ENCODE data around the gene TERT. TPM values are rescaled to one million over a fixed set of nuclear protein-coding genes. Genes with fewer than 3 reads are reported as not detected.

Gene TERT
- total RNA-seq, 1 donor from 2014 or later: not detected

DNA sequence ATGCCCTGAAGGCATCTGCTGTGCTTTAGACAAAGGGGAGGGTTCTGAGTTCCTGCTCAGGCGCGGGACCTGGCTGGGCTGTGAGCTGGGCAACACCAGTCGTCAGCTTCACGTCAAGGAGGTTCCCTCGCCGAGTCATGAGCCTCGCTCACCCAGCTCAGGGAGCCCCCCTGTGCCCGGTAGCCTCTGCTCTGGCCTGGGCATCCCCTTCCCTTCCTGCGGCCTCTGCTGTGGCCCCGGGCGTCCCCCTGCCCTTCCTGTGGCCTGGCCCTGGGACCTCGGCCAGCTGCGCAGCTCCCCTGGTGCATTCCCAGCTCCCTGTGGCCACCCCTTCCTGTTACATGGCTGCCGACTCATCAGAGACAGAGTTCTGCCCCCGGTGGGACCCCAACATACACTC is 29.8 kb downstream of the TERT start:
- Mint-ChIP-seq H3K4me3 (ENCODE audit: unreplicated experiment) (no peak overlapping the region), H3K9me3 (ENCODE audit: low read depth) (no peaks in the 10 kb centered on the region), H3K27me3 (ENCODE audit: low read depth) (peaks cover 28% of the 10 kb centered on the region), H3K36me3 (ENCODE audit: low read depth) (no peaks in the 10 kb centered on the region), H3K4me1 (ENCODE audit: low read depth) (no peaks in the 10 kb centered on the region), H3K27ac (ENCODE audit: unreplicated experiment) (no peak overlapping the region)
- no peak for DNase-seq (ENCODE audit: low spot score)
- TF ChIP-seq, protein P1, sequence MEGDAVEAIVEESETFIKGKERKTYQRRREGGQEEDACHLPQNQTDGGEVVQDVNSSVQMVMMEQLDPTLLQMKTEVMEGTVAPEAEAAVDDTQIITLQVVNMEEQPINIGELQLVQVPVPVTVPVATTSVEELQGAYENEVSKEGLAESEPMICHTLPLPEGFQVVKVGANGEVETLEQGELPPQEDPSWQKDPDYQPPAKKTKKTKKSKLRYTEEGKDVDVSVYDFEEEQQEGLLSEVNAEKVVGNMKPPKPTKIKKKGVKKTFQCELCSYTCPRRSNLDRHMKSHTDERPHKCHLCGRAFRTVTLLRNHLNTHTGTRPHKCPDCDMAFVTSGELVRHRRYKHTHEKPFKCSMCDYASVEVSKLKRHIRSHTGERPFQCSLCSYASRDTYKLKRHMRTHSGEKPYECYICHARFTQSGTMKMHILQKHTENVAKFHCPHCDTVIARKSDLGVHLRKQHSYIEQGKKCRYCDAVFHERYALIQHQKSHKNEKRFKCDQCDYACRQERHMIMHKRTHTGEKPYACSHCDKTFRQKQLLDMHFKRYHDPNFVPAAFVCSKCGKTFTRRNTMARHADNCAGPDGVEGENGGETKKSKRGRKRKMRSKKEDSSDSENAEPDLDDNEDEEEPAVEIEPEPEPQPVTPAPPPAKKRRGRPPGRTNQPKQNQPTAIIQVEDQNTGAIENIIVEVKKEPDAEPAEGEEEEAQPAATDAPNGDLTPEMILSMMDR (IDR thresholded peaks at IDR 0.05): no peak

DNA sequence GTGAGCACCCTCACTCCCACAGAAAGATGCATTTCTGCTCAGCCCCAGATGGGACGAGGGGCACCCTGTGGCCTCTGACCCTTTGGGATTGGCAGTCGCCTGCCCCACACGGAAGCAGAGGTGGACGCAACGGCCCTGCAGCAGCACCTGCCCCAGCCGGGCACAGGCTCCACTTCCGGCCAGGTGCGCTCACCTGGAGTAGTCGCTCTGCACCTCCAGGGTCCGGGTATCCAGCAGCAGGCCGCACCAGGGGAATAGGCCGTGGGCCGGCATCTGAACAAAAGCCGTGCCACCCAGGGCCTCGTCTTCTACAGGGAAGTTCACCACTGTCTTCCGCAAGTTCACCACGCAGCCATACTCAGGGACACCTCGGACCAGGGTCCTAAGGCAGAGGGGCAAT is 30.7 kb downstream of the TERT start:
- no peaks in the 10 kb centered on the region for H3K9me3 Mint-ChIP-seq (ENCODE audit: low read depth)
- H3K36me3 Mint-ChIP-seq (ENCODE audit: low read depth): no peaks in the 10 kb centered on the region
- no peaks in the 10 kb centered on the region for H3K4me1 Mint-ChIP-seq (ENCODE audit: low read depth)
- H3K4me3 Mint-ChIP-seq (ENCODE audit: unreplicated experiment): no peak overlapping the region
- DNase-seq (ENCODE audit: low spot score): no peak
- TF ChIP-seq, protein P1 (IDR thresholded peaks at IDR 0.05): no peak
- H3K27ac Mint-ChIP-seq (ENCODE audit: unreplicated experiment): no peak overlapping the region
- peaks cover 28% of the 10 kb centered on the region for H3K27me3 Mint-ChIP-seq (ENCODE audit: low read depth)

DNA sequence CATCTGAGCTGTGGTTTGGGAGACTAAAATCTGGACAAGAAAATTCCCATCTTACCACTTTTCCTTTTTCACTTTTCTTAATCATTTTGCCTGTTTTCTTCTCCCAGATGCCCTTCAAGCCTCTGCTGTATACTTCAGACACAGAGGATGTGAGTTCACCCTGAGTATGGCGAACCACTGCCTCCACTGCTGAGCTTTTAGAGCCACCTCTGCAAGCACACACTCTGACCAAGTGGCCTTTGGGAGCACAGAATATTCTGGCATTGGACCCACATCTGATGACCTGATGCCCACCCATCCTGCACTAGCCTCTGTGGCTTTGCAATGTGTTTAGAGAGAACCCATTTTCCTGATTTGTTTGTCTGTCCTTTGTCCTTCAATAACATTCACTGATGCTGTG is 32.5 kb downstream of the TERT start:
- Mint-ChIP-seq H3K4me1 (ENCODE audit: low read depth) (no peaks in the 10 kb centered on the region), H3K9me3 (ENCODE audit: low read depth) (no peaks in the 10 kb centered on the region), H3K27ac (ENCODE audit: unreplicated experiment) (no peak overlapping the region), H3K27me3 (ENCODE audit: low read depth) (peaks cover 38% of the 10 kb centered on the region), H3K36me3 (ENCODE audit: low read depth) (no peaks in the 10 kb centered on the region), H3K4me3 (ENCODE audit: unreplicated experiment) (no peak overlapping the region)
- no peak for DNase-seq (ENCODE audit: low spot score)
- TF ChIP-seq, protein P1 (IDR thresholded peaks at IDR 0.05): no peak

DNA sequence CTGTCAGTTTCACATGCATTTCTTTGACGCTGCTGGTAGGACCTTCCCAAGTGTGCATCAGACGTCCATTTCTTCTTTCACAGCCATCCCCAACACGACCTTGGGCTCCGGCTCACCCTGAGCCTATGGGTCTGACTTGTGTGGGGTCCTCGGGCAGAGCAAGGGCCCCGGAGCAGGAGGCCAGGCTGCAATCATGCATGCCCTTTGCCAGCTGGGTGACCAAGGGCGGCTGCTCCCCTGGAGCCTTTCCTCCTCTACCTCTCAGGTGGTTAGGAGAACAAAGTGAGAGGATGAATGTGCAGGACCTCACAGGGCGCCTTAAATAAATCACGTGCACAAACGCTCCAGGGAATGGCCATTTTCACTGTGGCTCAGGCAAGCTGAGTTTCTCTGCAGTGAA is 33.2 kb downstream of the TERT start:
- DNase-seq (ENCODE audit: low spot score): no peak
- peaks cover 37% of the 10 kb centered on the region for H3K27me3 Mint-ChIP-seq (ENCODE audit: low read depth)
- no peaks in the 10 kb centered on the region for H3K9me3 Mint-ChIP-seq (ENCODE audit: low read depth)
- no peaks in the 10 kb centered on the region for H3K4me1 Mint-ChIP-seq (ENCODE audit: low read depth)
- H3K4me3 Mint-ChIP-seq (ENCODE audit: unreplicated experiment): no peak overlapping the region
- H3K36me3 Mint-ChIP-seq (ENCODE audit: low read depth): no peaks in the 10 kb centered on the region
- no peak overlapping the region for H3K27ac Mint-ChIP-seq (ENCODE audit: unreplicated experiment)
- TF ChIP-seq, protein P1 (IDR thresholded peaks at IDR 0.05): no peak

DNA sequence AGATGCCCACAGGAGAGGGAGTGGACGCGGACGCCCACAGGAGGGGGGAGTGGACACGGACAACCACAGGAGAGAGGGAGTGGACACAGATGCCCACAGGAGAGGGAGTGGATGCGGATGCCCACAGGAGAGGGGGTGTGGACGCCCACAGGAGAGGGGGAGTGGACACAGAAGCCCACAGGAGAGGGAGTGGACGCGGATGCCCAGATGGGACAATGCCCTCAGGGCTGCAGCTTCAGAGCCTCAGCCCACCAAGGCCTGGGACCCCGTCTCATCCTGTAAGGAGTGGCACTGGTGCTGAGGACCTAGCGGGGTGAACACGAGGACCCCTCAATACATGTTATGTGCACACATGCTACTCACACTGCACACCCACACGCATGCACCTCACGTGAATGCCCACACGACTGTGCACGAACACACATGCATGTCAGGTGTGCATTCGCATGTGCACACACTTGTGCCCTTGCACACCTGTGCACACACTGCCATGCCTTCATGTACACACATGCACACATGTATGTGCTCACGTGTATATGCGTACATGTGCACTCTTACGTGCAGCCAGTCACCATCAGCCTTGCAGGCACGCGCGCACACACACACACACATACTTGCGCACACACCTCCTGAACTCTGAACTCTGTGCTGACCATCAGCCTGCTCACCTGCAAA is 34.9 kb downstream of the TERT start:
- TF ChIP-seq, protein P1 (IDR thresholded peaks at IDR 0.05): no peak
- no peaks in the 10 kb centered on the region for H3K36me3 Mint-ChIP-seq (ENCODE audit: low read depth)
- H3K4me3 Mint-ChIP-seq (ENCODE audit: unreplicated experiment): no peak overlapping the region
- no peak overlapping the region for H3K27ac Mint-ChIP-seq (ENCODE audit: unreplicated experiment)
- H3K9me3 Mint-ChIP-seq (ENCODE audit: low read depth): no peaks in the 10 kb centered on the region
- peaks cover 38% of the 10 kb centered on the region for H3K27me3 Mint-ChIP-seq (ENCODE audit: low read depth)
- no peaks in the 10 kb centered on the region for H3K4me1 Mint-ChIP-seq (ENCODE audit: low read depth)
- DNase-seq (ENCODE audit: low spot score): no peak
